Umbilical cord (tissue), 2 donors: ENCODE results near the gene NOX5. TPM values are rescaled to one million over a fixed set of nuclear protein-coding genes. Genes with fewer than 3 reads are reported as not detected.
A peak's percentile ranks its signal among the peaks of the same experiment; 100 is the strongest.

ENCODE experiments used
- DNase-seq: peaks from one replicate; pipeline ENCODE4 v3.0.0-alpha.2; 2015; ENCODE audit warnings: low spot score
- total RNA-seq: library from RNA; depleted of rRNA; stranded (reverse); fragments of >200 nt; gene quantifications from one replicate; pipeline ENCODE4 v1.2.3, GENCODE V29; 2014; ENCODE audit warnings: low replicate concordance; ENCODE audit not compliant: insufficient read depth

NOX5 gene
- total RNA-seq, 1 donor from 2014 or later, result 1.2 TPM

DNA sequence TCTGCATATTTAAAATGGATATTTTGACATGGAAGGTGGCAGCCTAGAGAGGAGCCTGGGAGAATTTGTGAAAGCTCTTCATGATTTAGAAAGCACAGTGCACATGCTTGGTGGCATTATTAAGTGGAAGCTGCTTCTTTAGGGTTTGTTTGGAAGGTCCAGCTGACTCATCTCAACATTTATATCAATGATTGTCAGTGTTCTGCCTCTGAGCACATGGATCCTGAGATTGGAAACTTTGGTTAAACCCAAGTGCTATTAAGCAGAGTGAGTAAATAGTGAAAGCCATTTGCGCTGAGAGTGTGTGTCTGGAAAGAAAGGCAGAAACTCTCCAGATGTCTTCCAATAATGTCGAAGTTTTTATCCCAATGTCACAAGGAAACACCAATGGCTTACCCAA lies 7.4 kb downstream of the NOX5 start:
- no peak for DNase-seq

DNA sequence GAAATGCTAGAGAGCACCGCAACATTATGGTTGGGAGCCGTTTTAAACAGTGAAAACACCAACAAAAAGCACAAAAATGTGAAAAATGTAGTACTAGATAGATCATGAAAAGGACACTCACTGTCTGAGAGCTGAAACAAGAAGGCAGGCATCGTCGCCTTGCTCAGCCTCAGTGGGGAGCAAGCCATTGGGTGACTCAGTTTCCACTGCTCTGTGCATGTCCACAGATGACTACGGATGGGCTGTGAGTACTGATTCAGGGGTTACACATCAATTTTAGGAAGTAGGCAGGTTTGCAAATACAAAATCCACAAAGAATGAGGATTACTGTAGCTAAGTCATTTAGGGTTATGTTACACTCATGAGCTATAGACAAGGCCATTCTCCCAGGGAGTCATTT lies 10.8 kb downstream of the NOX5 start:
- DNase-seq, result no peak

DNA sequence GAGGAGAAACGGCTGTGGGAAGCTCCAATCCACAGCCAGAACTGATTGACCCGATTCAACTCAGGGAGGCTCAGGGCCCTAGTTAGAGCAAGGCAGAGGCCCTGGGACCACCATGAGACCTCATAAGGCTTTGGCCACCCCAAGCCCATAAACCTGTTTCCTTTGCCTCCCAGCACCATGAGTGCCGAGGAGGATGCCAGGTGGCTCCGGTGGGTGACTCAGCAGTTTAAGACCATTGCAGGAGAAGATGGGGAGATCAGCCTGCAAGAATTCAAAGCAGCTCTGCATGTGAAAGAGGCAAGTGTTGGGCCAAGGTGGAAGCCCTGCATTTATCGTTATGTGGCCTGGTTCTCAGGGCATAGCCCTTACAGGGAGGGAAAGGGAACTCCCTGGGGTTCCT lies 11.9 kb downstream of the NOX5 start:
- no peak for DNase-seq

DNA sequence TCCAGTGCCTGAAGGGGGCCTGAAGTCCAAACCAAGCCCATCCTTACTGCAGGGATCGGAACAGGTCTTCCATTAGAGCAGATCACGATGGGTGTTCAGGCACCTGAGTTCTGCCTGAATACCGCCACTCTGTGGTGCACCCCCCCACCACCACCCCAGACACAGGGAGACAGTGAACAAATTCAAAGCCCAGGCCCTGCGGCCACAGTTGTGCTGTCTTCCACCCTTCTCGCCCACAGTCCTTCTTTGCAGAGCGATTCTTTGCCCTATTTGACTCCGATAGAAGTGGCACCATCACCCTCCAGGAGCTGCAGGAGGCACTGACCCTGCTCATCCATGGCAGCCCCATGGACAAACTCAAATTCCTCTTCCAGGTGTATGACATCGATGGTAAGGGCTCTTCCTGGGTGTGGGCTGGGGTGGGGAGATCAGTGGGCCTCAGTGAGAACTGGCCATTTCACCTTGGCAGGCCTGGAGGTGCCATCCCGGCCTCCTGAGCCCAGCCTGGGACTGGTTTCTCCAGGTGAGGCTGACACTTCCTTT lies 13.6 kb downstream of the NOX5 start:
- no peak for DNase-seq

DNA sequence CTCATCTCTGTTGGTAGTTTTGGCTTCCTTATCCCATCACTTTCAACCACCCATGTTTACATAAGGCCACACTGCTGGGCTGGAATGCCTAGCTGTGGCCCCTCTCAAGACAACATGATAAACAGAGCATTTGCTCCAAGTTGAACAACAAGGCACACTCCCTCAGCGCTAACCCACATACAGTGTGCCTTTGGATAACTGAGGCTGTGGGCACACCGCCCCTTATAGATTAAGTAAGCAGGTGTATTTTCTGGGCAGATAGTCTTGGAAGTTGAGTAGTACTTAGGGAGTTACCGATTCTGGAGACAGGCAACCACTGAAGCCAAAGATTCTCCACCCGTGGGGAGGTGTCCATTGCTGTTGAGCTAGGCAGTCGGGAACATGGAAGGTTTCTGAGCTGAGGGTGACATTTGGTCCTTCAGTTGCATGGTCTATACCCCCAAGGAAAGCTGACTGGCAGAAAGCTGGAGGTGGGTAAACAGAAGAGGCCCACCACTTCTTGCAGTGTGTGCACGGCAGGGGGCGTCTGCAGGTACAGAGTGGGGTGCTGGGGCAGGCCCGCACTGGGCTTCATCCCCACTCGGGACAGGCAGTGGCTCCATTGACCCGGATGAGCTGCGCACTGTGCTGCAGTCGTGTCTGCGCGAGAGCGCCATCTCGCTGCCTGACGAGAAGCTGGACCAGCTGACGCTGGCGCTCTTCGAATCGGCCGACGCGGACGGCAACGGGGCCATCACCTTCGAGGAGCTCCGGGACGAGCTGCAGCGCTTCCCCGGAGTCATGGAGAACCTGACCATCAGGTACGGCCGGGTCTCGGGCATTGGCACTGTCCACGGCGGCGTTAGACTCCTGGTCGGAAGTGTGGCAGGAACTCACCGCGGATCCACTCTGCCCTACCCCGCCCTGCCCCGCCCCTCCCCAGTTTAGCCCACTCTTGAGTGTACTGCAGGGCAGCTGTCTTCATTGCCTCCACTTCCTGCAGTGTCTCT lies 16.8 kb downstream of the NOX5 start:
- DNase-seq, result peak; percentile 48

DNA sequence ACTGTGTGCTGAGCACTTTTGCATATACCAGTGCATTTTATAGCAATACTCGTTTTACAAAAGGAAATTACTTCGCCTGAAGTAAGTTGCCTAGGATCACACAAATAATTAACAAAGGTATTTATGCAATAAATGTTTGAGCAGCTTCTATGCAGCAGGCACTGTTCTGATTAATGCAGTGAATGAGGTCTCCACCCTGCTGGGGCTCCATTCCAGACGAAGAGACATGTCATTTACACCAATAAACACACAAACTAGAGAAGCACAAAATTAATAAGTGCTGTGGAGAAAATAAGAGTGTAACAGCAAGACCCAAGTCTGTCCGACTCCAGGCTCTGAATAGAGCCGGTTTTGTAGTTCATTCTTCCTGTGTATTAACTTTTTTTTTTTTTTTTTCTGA lies 17.5 kb downstream of the NOX5 start:
- DNase-seq, result no peak

DNA sequence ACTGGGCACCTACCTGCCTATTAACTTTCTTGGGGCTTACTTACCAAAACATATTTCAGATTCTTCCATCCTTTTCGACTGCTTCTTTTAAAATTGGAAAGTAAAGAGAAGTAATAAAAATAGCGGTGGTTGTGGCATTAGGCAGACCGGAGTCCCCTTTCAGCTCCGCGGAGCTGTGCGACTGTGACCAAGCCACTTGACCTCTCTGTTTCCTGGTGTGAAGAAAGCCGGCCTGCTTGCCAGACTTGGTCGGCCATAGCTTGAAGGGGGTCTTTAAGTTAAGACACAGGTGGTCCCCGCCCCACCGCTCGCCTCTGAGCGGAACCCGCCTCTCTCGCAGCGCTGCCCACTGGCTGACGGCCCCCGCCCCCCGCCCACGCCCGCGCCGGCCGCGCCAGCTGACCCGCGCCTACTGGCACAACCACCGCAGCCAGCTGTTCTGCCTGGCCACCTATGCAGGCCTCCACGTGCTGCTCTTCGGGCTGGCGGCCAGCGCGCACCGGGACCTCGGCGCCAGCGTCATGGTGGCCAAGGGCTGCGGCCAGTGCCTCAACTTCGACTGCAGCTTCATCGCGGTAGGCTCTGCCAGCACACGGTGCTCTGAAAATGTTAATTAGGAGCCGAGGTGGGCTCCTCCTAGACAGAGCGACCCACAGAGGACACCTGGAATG lies 18.3 kb downstream of the NOX5 start:
- no peak for DNase-seq

DNA sequence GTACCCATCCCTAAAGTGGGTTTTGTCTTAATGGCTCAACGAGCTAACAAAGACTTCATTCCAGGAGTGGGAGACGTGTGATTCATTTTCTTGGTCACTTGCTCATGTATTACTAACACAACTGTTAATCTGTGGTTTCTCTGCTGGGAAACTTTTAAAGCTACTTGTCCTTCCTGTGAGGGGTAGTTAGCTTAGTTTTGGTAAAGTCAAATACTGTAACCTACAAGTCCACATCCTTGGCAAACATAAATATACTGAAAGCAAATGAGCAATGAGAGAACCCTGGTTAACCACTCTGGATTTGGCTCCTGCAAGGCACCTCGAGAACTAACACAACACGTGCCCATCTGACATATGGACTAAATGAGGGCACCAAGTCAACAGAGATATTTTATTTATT lies 19.9 kb downstream of the NOX5 start:
- DNase-seq, result no peak

DNA sequence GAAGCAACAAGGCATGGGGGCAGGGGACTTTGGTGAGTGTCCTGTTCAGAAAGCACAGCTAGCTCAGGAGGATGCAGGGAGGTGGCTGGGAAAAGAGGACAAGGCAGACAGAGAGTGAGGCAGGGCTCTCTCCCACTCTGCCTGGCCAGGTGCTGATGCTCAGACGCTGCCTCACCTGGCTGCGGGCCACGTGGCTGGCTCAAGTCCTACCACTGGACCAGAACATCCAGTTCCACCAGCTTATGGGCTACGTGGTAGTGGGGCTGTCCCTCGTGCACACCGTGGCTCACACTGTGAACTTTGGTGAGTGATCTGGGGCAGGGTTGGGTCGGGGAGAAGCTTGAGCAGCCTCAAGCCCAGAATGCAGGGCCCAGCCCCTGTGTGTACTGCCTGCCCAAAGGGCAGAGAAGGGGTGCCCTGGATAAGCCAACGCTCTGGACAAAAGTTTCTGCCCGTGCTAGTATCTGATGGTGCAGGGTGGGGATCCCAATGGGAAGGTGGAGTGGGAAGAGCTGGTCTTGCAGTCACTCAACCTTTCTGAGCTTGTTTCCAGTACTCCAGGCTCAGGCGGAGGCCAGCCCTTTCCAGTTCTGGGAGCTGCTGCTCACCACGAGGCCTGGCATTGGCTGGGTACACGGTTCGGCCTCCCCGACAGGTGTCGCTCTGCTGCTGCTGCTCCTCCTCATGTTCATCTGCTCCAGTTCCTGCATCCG lies 20.9 kb downstream of the NOX5 start:
- no peak for DNase-seq

DNA sequence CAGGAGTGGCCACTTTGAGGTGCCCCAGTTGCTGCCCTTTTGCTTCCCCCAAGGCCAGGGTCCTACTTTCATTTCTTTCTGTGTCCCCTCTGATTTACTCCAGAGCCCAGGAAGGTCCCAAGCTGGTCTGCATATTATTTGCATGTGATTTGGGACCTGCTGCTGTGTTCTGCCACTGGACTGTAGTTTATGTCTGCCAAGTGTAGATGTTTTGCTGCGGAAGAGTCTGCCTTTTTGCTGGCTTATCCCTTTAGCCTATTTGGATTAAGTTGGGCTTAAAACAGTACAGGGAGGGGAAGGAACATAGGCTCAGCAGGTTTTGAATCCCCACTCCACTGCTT lies 21.4 kb downstream of the NOX5 start:
- no peak for DNase-seq

DNA sequence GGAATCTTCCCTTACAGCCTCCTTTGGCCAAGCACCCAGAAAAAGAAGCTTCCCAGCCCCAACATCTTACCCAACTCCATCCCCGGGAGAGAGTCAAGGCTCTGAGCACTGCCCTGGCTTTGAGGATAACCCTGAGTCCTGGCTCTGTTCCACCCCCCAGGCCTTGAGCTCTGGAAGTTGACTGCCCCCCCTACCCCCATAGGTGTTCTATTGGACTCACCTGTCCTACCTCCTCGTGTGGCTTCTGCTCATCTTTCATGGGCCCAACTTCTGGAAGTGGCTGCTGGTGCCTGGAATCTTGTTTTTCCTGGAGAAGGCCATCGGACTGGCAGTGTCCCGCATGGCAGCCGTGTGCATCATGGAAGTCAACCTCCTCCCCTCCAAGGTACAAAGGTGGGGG lies 22.3 kb downstream of the NOX5 start:
- no peak for DNase-seq

DNA sequence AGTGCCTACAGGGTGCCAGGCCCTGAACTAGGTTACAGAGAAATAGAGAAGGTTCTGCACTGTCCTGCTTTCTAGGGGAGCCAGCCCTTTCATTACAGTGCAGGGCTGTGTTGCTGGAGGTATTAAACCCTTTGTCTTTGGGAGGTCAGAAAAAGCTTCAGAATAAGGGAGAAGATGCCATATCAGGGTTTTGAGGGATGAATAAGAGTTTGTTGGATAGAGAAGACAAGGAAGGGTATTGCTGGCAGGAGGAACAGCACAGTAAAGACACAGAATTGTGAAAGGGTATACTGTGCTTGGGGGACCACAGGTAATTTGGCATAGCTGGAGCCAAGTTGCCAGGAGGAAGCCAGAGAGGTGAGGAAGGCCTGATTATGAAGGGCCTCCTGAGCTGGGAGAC lies 23.0 kb downstream of the NOX5 start:
- DNase-seq, result no peak

DNA sequence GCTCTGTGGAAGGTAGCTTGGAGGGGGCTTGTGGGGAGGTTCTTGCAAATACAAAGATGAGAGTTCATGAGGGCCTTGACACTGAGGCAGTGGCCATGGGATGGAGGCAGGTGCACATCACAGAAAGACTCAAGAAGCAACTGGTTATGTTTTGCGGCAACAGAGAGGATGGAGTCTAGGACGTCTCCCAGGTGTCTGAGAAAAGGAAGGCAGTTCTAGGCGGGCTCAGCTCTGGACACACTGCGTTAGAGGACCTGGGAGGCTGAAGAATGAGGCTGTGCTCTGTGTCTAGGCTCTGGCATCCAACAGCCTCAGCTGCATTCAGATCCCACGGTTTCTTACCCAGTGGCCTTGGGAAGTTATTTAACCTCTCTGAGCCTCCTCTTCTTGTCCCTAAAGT lies 23.5 kb downstream of the NOX5 start:
- no peak for DNase-seq

DNA sequence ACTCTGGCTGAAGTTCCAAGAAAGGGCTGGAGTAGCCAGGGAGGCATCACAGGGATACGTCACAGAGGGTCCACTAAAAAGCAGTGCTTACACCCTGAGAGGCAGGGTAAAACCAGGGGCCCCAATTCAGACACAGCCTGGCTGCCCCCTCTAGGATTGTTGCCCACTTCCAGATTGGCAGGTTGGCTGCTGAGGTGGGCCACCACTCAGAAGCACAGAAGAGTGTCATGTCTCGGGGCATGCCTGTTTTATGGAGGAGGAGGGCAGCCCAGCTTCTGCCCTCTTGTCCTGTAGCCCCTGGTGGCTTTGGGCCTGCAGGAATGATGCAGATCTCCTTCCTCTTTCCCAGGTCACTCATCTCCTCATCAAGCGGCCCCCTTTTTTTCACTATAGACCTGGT lies 24.0 kb downstream of the NOX5 start:
- DNase-seq, result no peak

DNA sequence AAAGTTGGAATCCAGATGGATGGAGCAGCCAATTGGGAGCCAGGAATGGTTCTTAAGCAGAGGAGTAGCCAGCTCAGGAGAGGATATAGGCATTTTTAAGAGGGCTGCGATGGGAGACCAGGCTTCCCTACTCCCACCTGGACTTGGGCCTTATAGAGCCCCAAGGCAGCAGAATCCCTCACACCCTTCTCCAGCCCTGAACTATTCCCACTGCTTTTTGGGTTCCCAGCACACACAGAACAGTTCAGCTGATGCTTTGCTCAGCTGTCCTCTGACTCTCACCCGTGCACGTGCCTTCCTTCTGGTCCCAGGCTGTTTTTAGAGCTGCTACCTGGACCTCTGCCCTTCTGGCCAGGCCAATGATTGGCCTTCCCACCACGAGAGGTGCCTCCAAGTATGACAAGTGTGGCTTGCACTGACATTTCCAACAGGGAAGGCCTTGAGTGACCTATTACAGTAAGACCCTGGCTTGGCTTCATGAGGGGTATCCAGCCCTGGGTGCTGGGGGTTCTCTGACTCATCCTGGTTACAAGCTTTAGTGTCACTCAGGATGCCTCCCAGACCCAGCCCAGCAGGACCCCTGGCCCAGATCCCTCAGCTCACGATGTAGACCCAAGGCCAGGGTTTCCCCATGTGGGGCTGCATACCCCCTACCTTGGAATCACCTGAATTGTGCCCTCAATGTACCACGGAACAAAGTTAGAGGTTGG lies 25.2 kb downstream of the NOX5 start:
- DNase-seq, result no peak

DNA sequence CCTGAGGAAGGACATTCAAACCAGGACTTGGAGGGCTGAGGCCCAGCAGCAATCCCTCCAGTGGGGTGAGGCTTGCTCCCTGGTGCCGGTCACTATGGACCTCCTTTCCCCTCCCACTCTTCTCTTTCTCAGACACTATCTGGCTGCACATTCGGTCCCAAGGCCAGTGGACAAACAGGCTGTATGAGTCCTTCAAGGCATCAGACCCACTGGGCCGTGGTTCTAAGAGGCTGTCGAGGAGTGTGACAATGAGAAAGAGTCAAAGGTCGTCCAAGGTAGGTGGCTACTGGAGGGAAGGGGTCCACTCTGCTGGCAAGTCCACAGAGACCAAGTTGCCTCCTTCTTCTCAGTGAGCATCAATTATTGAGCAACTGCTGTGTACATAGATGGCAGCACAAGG lies 28.0 kb downstream of the NOX5 start:
- DNase-seq, result no peak

DNA sequence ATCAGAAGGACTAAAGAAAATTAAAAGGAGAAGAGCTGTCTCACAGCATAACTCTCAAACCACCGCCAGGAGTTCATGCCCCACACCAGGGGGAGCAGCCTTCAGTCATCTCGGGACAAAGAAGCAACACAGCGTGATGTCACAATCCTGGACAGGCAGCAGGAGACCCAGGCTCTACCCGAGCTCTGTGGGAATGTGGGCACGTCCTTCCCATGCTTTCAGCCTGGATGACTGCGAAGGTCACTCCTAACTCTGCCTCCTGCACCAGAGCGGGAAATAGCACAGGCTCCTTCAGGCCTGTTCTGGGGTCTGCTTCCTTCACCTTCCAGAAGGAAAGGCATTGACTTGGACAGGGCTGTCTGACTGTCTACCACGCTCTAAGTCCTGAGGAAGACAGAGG lies 31.3 kb downstream of the NOX5 start:
- peak; percentile 7 for DNase-seq

DNA sequence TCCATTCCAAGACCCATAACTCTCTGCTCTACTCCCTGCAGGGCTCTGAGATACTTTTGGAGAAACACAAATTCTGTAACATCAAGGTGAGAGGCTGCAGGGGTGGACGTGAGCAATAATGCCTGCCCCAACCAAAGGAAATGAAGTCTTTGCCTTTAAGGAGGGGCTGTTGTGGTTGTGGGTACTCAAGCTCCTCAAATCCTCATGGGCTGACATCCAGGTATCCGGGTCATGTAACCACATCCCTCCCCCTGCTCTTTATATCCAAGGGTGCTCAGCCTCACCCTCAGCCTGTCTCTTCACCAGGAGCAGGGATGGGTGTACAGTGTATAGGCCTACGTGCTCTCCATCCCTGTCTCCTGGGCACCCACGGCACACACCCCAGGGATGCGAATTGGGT lies 32.3 kb downstream of the NOX5 start:
- DNase-seq, result no peak

DNA sequence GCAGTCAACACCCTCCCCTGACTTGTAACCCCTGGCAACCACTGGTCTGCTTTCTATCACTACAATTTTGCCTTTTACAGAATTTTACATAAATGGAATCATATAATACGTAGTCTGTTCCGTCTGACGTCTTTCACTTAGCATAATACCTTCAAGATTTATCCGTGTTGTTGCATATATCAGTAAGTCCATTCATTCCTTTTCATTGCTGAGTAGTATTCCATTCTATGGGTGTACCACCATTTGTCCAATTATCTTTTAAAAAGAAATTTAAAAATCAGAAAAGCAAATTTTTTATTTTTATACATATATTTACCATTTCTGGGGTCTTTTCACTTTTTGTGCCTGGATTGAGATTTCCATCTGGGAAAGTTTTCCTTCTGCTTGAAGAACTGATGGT lies 35.5 kb downstream of the NOX5 start:
- no peak for DNase-seq

DNA sequence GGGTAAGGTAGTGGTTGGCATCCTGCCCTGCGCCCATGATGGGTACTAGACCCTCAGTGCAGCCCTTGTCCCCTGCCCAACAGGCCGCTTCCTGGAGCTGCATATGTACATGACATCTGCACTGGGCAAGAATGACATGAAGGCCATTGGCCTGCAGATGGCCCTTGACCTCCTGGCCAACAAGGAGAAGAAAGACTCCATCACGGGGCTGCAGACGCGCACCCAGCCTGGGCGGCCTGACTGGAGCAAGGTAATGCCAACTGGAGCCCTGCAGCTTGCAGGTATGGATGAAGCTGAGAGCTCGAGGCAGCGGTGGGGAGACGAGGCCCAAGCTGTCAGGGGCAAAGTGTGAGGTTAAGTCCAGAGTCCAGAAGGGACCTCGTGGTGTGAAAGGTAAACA lies 40.8 kb downstream of the NOX5 start:
- DNase-seq, result no peak

DNA sequence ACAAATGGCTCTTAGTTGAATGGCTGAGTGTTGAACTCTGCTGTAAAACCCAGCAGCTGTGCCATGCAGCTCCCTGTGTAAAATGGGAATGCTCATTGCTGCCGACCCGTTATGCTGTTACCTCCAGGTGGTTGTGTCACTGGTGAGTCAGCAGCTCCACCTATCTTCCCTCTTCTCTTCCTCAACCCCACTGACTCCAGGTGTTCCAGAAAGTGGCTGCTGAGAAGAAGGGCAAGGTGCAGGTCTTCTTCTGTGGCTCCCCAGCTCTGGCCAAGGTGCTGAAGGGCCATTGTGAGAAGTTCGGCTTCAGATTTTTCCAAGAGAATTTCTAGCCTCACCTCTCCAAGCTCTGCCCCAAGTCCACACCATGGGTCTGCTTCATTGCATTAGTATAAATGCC lies 41.9 kb downstream of the NOX5 start:
- no peak for DNase-seq
